Natural killer cell (primary cell): ENCODE measurements around the gene ARCN1. TPM values are rescaled to one million over a fixed set of nuclear protein-coding genes. Genes with fewer than 3 reads are reported as not detected.

Experiments used
- ATAC-seq, 3 donors: fragments of 150-1000 bp in 2 of 3; fragments of 200-7000 bp in 1 of 3; cut with Tn5 transposase; 1 replicate in 1 of 3; 2 replicates in 2 of 3; pipeline ENCODE4 v1.10.0; 2021; ENCODE audit warnings: mild to moderate bottlenecking in 2 of 3, moderate library complexity in 2 of 3
- DNase-seq, 2 donors: peaks; one replicate each; pipeline versions ENCODE4 v3.0.0 to v3.0.0-alpha.2; 2013 to 2021; ENCODE audit warnings: mixed read lengths in 1 of 2
- H3K27ac ChIP-seq: one replicate; pipeline ENCODE4 v1.5.1; 2013; ENCODE audit warnings: mild to moderate bottlenecking, low read length
- H3K27me3 ChIP-seq: one replicate; pipeline ENCODE4 v1.6.1; 2013; ENCODE audit warnings: low read length; ENCODE audit not compliant: control insufficient read depth, insufficient read depth
- H3K36me3 ChIP-seq: one replicate; pipeline ENCODE4 v1.6.1; 2013; ENCODE audit warnings: low read length; ENCODE audit not compliant: control insufficient read depth, insufficient read depth
- H3K4me1 ChIP-seq: one replicate; pipeline ENCODE4 v1.6.1; 2013; ENCODE audit warnings: low read length; ENCODE audit not compliant: control insufficient read depth, insufficient read depth
- H3K4me3 ChIP-seq: one replicate; pipeline ENCODE4 v1.5.1; 2013; ENCODE audit warnings: low read length
- H3K9me3 ChIP-seq: one replicate; pipeline ENCODE4 v1.6.1; 2013; ENCODE audit warnings: low read length; ENCODE audit not compliant: control insufficient read depth, insufficient read depth
- H3K27ac Mint-ChIP-seq, 2 donors: one replicate each; pipeline ENCODE4 v1.8.0; 2022; ENCODE audit warnings: mild to moderate bottlenecking in 2 of 2, mixed read lengths in 2 of 2, moderate library complexity in 1 of 2
- H3K27me3 Mint-ChIP-seq, 2 donors: one replicate each; pipeline ENCODE4 v1.8.0; 2022; ENCODE audit warnings: low read depth in 2 of 2, mixed read lengths in 2 of 2
- H3K36me3 Mint-ChIP-seq: one replicate; pipeline ENCODE4 v1.8.0; 2022; ENCODE audit warnings: mixed read lengths
- H3K4me1 Mint-ChIP-seq, 2 donors: one replicate each; pipeline ENCODE4 v1.8.0; 2022; ENCODE audit warnings: mixed read lengths in 2 of 2
- H3K4me3 Mint-ChIP-seq: one replicate; pipeline ENCODE4 v1.8.0; 2022; ENCODE audit warnings: mild to moderate bottlenecking, moderate library complexity, mixed read lengths
- H3K9me3 Mint-ChIP-seq, 2 donors: one replicate each; pipeline ENCODE4 v1.8.0; 2022; ENCODE audit warnings: mixed read lengths in 2 of 2
- WGBS: methylation state at CpG from one replicate; pipeline ENCODE4 v1.1.7; 2013; ENCODE audit warnings: missing lambda C conversion rate; ENCODE audit not compliant: insufficient coverage; 5-methylcytosine and 5-hydroxymethylcytosine counted together
- intact Hi-C: fragments of 100-400 bp; cut with micrococcal nuclease; formaldehyde crosslinking; loops from one replicate; pipeline ENCODE4 v1.14.2; 2022
- total RNA-seq, 4 donors: library from RNA; stranded (reverse); fragments of 120-200 nt in 1 of 4; gene quantifications; one replicate each; pipeline versions ENCODE4 v1.2.3 to v1.2.4, GENCODE V29; 2013 to 2022
- TF ChIP-seq, protein P1 (sequence below): fragments of 200-600 bp; IDR thresholded peaks from one replicate; pipeline ENCODE4 v1.8.0; 2022; ENCODE audit warnings: antibody characterized with exemption

ARCN1 gene
- total RNA-seq, 3 donors from 2014 or later (not counting 1 experiment from before 2014, with no cell fraction given) = 72.9 to 88.6 (median 88.4) TPM

DNA sequence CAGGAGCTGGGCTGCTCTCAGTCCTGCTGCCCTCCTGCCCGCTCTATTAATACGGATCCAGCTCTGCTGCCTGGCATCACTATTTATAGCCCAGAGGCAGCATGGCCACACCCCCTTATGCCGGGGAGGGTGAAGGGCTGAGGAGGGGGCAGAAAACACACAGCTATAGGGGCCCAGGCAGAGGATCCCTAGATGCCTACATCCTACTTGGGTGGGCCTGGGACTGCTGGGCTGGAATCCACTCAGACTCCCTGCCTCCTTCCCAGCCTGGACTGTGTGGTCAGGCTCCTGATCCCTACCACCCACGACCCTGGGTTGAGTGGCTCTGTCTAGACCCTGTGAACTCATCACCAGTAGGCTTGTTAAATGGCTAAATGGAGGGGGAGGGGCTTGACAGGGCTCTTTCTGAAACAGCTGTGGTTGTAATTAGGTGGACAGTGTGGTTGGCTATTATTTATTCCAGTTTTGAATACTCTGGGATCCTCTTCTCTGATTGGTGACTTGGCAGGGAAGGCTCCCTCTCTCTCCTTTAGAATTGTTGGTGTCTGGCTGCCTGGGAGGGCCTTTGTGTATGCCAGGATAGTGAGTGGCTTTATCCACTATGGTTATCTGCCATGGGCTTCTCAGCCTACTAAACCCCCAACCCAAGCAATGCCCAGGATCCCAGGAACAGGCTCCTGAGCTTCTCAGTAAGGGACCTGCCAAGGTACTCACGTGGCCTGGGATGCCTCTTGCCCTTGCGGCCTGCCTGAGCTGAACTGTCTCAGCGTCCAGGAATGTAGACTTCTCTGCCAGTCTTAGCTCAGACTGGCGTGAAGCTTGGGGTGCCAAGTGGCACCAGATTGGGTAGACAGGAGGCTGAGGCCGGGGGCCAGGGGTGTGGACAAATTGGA is 50.4 kb downstream of the ARCN1 start:
- no peak overlapping the region for H3K27ac Mint-ChIP-seq

DNA sequence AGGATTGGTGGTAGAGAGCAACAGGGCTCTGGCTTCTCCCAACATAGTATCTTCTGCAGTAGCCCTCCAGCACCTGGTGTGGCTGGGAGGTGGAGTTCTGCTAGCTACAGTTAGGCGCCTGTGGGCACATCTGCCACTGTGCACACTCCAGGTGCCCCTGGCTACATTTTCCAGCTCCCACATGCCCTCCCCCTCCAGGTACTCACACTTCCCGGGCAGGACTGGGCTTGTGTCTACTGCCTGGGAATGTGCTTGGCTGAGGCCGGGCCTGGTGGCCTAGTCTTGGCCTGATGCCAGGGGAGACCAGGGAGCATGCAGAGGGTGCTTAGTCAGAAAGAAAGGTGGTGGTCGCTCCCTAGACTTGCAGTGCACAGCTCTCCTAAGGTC is 51.1 kb downstream of the ARCN1 start:
- no peak for ATAC-seq
- intact Hi-C loops = no loop called here

More for the DNA sequence above, 50.4 kb downstream of the ARCN1 start:
- H3K4me3 ChIP-seq = no peak overlapping the region
- TF ChIP-seq, protein P1, sequence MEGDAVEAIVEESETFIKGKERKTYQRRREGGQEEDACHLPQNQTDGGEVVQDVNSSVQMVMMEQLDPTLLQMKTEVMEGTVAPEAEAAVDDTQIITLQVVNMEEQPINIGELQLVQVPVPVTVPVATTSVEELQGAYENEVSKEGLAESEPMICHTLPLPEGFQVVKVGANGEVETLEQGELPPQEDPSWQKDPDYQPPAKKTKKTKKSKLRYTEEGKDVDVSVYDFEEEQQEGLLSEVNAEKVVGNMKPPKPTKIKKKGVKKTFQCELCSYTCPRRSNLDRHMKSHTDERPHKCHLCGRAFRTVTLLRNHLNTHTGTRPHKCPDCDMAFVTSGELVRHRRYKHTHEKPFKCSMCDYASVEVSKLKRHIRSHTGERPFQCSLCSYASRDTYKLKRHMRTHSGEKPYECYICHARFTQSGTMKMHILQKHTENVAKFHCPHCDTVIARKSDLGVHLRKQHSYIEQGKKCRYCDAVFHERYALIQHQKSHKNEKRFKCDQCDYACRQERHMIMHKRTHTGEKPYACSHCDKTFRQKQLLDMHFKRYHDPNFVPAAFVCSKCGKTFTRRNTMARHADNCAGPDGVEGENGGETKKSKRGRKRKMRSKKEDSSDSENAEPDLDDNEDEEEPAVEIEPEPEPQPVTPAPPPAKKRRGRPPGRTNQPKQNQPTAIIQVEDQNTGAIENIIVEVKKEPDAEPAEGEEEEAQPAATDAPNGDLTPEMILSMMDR = no peak
- WGBS = 79% methylated on average over 9 of the region's 9 CpGs
- H3K36me3 ChIP-seq = no peaks in the 10 kb centered on the region
- no peak overlapping the region for H3K27ac ChIP-seq
- no peak for ATAC-seq
- Mint-ChIP-seq H3K27me3 (peaks cover 0 to 9% of the 10 kb centered on the region in 2 donors), H3K4me3 (no peak overlapping the region), H3K9me3 (no peaks in the 10 kb centered on the region), H3K36me3 (no peaks in the 10 kb centered on the region), H3K4me1 (peaks cover 7 to 8% of the 10 kb centered on the region in 2 donors)
- intact Hi-C loops = no loop called here
- no peak for DNase-seq
- no peaks in the 10 kb centered on the region for H3K9me3 ChIP-seq
- peaks cover 7% of the 10 kb centered on the region for H3K27me3 ChIP-seq
- H3K4me1 ChIP-seq = peaks cover 15% of the 10 kb centered on the region

DNA sequence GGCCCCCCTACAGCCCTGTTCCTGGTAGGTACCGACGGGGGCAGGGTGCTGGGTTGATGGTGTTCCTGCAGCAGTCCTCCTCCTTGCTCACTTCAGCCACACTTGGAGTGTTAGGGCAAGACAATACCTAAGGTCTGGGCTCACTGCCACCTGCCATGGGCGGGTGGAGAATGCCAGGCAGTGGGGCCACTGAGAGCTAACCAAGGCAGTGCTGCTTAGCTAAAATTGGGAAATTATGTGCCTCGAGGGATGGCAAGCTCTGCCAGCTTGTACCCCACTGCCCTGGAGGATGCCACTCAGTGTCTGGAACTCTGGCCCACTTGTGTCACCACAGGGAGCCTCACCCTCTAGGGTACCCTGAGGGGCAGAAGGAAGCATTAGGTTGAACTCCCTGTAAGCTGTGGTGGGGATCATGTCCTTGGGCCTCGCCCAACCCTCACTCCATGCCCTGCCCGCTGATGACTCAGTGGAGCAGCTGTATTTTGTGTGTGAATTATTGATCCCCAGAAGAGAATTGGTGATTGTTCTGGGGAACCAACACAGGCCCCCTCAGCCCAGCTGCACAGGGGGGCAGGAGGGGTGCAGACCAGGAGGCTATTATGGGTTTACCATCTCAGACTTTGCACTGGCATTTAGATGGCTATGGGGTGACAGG is 53.0 kb downstream of the ARCN1 start:
- no peaks in the 10 kb centered on the region for H3K36me3 ChIP-seq
- H3K27ac ChIP-seq = no peak overlapping the region
- ATAC-seq (no peak), DNase-seq (no peak)
- no peaks in the 10 kb centered on the region for H3K9me3 ChIP-seq
- Mint-ChIP-seq H3K9me3 (no peaks in the 10 kb centered on the region), H3K36me3 (no peaks in the 10 kb centered on the region), H3K27me3 (peaks cover 0 to 9% of the 10 kb centered on the region in 2 donors), H3K4me1 (peaks cover 7 to 8% of the 10 kb centered on the region in 2 donors), H3K4me3 (no peak overlapping the region), H3K27ac (no peak overlapping the region)
- intact Hi-C loops = no loop called here
- H3K27me3 ChIP-seq = peaks cover 7% of the 10 kb centered on the region
- H3K4me1 ChIP-seq = peaks cover 13% of the 10 kb centered on the region
- H3K4me3 ChIP-seq = no peak overlapping the region
- 91% methylated on average over 6 of the region's 6 CpGs for WGBS
- TF ChIP-seq, protein P1 = no peak

More for the DNA sequence above, 51.1 kb downstream of the ARCN1 start:
- WGBS = 80% methylated on average over 4 of the region's 4 CpGs
- Mint-ChIP-seq H3K27ac (no peak overlapping the region), H3K4me3 (no peak overlapping the region), H3K4me1 (peaks cover 7 to 8% of the 10 kb centered on the region in 2 donors), H3K9me3 (no peaks in the 10 kb centered on the region), H3K27me3 (peaks cover 0 to 9% of the 10 kb centered on the region in 2 donors), H3K36me3 (no peaks in the 10 kb centered on the region)
- no peak for DNase-seq
- Histone ChIP-seq H3K27ac (no peak overlapping the region), H3K9me3 (no peaks in the 10 kb centered on the region), H3K4me1 (peaks cover 15% of the 10 kb centered on the region), H3K4me3 (no peak overlapping the region), H3K27me3 (peaks cover 7% of the 10 kb centered on the region), H3K36me3 (no peaks in the 10 kb centered on the region)
- TF ChIP-seq, protein P1 = no peak
